GM12873 (cell line): ENCODE results near the gene CEP44.

ENCODE experiments used
- CTCF ChIP-seq: IDR thresholded peaks from 2 replicates; pipeline ENCODE4 v1.5.1; 2012; ENCODE audit warnings: low read depth, mild to moderate bottlenecking, moderate library complexity, low read length, control low read depth; ENCODE audit not compliant: insufficient read depth; ENCODE audit errors: missing control alignments

Gene CEP44

DNA sequence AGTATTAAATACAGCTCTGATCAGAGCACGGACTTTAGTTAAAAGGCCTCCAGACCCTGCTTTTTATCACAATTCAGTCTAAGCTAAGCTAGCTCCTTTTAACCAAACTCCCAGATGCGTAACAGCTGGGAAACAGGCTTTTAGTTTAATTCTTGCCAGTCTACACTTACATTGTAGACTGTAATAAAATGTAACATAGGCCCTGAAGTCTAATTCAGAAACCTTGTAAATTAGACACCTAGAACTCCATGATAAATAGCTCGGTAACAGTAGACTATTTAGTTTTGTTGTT, 20.3 kb upstream of the CEP44 start:
- no peak for TF ChIP-seq CTCF

DNA sequence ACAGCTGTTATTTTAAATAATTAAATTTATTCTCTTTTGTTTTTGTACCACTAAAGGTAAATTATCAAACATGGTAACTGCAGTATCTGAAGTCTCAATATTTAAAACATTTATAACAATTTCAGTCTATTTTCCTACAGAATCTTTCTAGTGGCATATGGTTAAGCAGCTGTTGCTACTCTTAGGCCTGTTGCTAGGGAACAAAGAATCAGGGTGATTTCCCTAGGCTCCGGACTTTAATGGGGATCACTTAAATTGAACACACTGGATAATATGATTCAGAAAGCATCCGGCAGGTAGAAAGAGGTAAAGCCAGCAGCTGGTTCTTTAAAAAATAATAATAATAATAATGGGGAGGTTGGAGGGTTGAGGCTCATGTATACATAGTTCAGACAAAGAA, 17.8 kb upstream of the CEP44 start:
- no peak for TF ChIP-seq CTCF

DNA sequence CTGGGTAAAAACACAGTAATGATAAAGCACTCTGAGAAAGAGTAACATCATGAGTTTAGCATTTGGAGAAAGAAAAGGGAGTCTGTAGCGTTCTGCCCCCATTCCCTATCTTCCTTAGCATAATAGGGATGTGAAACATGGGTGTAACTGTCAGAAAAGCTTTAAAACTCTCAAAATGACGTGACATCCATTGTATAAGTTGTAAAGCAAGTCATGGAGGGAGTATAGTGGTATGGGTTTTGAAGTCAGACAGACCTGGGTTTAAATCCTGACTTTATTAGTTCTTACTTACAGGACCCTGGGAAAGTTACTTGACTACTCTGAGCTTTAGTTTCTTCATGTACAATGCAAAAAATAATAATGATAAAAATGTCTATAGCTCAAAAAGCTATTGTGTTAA, 17.3 kb upstream of the CEP44 start:
- TF ChIP-seq CTCF: no peak

GRCh38 chr4:174273930-174274329, 9.8 kb upstream of the CEP44 start:
- TF ChIP-seq CTCF: no peak

- TF ChIP-seq CTCF: no peak
These were observed 9.3 kb upstream of the CEP44 start for GRCh38 chr4:174274436-174274835.

- TF ChIP-seq CTCF: no peak
These were observed 8.6 kb upstream of the CEP44 start for GRCh38 chr4:174275101-174275500.

DNA sequence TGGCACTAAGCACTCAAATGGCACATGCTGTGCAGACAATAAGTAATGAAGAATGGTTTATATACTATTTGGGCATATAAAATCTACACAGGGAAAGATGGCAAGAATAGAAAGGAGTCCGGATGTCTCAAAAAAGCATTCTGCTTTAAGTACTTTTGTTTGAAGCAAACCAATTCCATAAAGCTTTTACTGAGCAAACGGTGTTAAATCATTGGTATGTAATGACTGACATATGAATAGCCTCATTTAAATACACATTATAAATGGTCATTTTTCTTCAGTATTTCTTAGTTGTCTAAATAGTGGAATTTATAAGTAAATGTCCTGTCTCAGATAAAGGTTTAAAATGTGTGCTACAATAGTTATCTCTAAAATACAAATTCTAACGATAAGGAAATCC, 6.3 kb upstream of the CEP44 start:
- TF ChIP-seq CTCF: no peak

DNA sequence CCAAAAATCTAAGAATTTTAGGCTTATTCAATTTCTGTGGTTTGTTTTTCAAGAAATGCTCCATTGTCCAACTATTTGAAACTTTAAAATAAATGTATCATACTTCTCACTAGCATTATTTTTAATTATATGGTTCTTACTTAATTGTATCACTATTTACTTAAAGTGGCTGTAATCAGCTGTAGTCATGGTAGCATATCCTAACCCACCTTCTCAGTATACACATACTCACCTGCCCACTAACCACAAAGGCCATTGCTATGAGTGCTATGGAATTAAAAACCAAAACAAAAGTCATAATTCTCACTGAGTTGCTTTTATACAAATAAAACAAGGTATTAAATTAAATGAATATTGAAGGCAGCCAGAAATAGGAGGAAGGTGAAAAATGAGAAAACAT, 5.2 kb upstream of the CEP44 start:
- no peak for TF ChIP-seq CTCF
